Liver (tissue), 9 donors: Measurements from ENCODE around the gene GNA14. TPM values are rescaled to one million over a fixed set of nuclear protein-coding genes. Genes with fewer than 3 reads are reported as not detected.

ENCODE experiments used
- DNase-seq: peaks from one replicate; pipeline ENCODE4 v3.0.0-alpha.2; 2017; ENCODE audit warnings: low spot score
- H3K27ac ChIP-seq, 2 donors: one replicate each; pipeline ENCODE4 v1.7.0; 2013; ENCODE audit warnings: inconsistent platforms in 2 of 2, low read length in 2 of 2, control low read depth in 1 of 2, low read depth in 1 of 2, mild to moderate bottlenecking in 1 of 2
- H3K27me3 ChIP-seq, 4 donors: one replicate each; pipeline versions ENCODE4 v1.6.1 to v1.7.0; 2013; ENCODE audit warnings: low read length in 3 of 4, inconsistent platforms in 1 of 4, mild to moderate bottlenecking in 1 of 4, moderate library complexity in 1 of 4; ENCODE audit not compliant: control insufficient read depth in 4 of 4, insufficient read depth in 4 of 4
- H3K36me3 ChIP-seq, 4 donors: one replicate each; pipeline versions ENCODE4 v1.6.1 to v1.7.0; 2013; ENCODE audit warnings: low read length in 3 of 4, mild to moderate bottlenecking in 3 of 4, low read depth in 1 of 4, moderate library complexity in 1 of 4; ENCODE audit not compliant: control insufficient read depth in 4 of 4, insufficient read depth in 3 of 4
- H3K4me1 ChIP-seq, 4 donors: one replicate each; pipeline versions ENCODE4 v1.6.1 to v1.7.0; 2013; ENCODE audit warnings: low read length in 3 of 4, mild to moderate bottlenecking in 3 of 4, moderate library complexity in 1 of 4; ENCODE audit not compliant: control insufficient read depth in 4 of 4, insufficient read depth in 4 of 4
- H3K4me3 ChIP-seq, 3 donors: one replicate each; pipeline versions ENCODE4 v1.6.1 to v1.7.0; 2013; ENCODE audit warnings: low read length in 3 of 3, control low read depth in 1 of 3, low read depth in 1 of 3, mild to moderate bottlenecking in 1 of 3
- H3K9ac ChIP-seq, 2 donors: one replicate each; pipeline ENCODE4 v1.7.0; 2013; ENCODE audit warnings: low read length in 2 of 2, mild to moderate bottlenecking in 2 of 2, moderate library complexity in 2 of 2, control low read depth in 1 of 2, low read depth in 1 of 2
- H3K9me3 ChIP-seq, 4 donors: one replicate each; pipeline versions ENCODE4 v1.6.1 to v1.7.0; 2013; ENCODE audit warnings: low read length in 3 of 4; ENCODE audit not compliant: control insufficient read depth in 4 of 4
- CTCF ChIP-seq: fragments of 150-350 bp; IDR thresholded peaks from 2 replicates; pipeline ENCODE4 v1.5.1; 2017; ENCODE audit warnings: improper control_type of control experiment, low read depth, low read length; ENCODE audit not compliant: missing input control
- FOXA1 ChIP-seq: IDR thresholded peaks from 2 replicates; pipeline ENCODE4 v1.6.1; 2016; ENCODE audit warnings: antibody characterized with exemption
- HNF4A ChIP-seq, 2 donors: conservative IDR thresholded peaks; 2 replicates each; pipeline ENCODE4 v1.6.1; 2016; ENCODE audit warnings: antibody characterized with exemption in 2 of 2, mild to moderate bottlenecking in 2 of 2
- HNF4G ChIP-seq: IDR thresholded peaks from 2 replicates; pipeline ENCODE4 v1.6.1; 2016; ENCODE audit warnings: antibody characterized with exemption
- JUND ChIP-seq, 2 donors: IDR thresholded peaks; 2 replicates each; pipeline ENCODE4 v1.6.1; 2016; ENCODE audit warnings: antibody characterized with exemption in 2 of 2
- MAX ChIP-seq: IDR thresholded peaks from 2 replicates; pipeline ENCODE4 v1.6.1; 2016; ENCODE audit warnings: antibody characterized with exemption
- NR2F2 ChIP-seq: IDR thresholded peaks from 2 replicates; pipeline ENCODE4 v1.6.1; 2016; ENCODE audit warnings: antibody characterized with exemption
- RAD21 ChIP-seq, 2 donors: IDR thresholded peaks; 2 replicates each; pipeline ENCODE4 v1.6.1; 2016; ENCODE audit warnings: antibody characterized with exemption in 2 of 2, mild to moderate bottlenecking in 2 of 2
- REST ChIP-seq: IDR thresholded peaks from 2 replicates; pipeline ENCODE4 v1.6.1; 2016; ENCODE audit warnings: antibody characterized with exemption, mild to moderate bottlenecking
- WGBS: extraction: QIAGEN DNeasy Blood & Tissue Kit; methylation state at CpG from one replicate; pipeline ENCODE4 v1.1.7; 2013; 5-methylcytosine and 5-hydroxymethylcytosine counted together
- polyA plus RNA-seq, 2 donors: library from polyadenylated mRNA; stranded (reverse) in 1 of 2; unstranded in 1 of 2; fragments of 200-250 nt in 1 of 2; fragments of >200 nt in 1 of 2; fragmentation: Nextera tagmentation in 1 of 2; extraction: Ambion mirVana in 1 of 2; gene quantifications; one replicate each; pipeline versions ENCODE4 v1.2.1 to v1.2.3, GENCODE V29; 2013 to 2015
- total RNA-seq, 2 donors: library from RNA; depleted of rRNA; stranded (reverse); fragments of >200 nt; gene quantifications; one replicate each; pipeline ENCODE4 v1.2.3, GENCODE V29; 2014
- donor health status: healthy.
- donor health status: healthy.
- donor health status: healthy.
- donor health status: healthy.
- donor health status: healthy.

The GNA14 gene
- total and polyA plus RNA-seq, 4 donors = 1.1 to 5.4 (median 2.9) TPM

- peak; percentile 93 to 94 for TF ChIP-seq RAD21 (IDR thresholded peaks at IDR 0.05)
- no peak for TF ChIP-seq MAX
- TF ChIP-seq CTCF = peak; percentile 89
- Histone ChIP-seq H3K27me3 (no peaks in the 10 kb centered on the region), H3K9me3 (no peaks in the 10 kb centered on the region), H3K36me3 (no peaks in the 10 kb centered on the region), H3K9ac (no peak overlapping the region), H3K4me3 (no peak overlapping the region), H3K27ac (no peak overlapping the region), H3K4me1 (peaks cover 0 to 2% (median 0%) of the 10 kb centered on the region in 4 donors)
- peak; percentile 42 for DNase-seq
- WGBS = 65% methylated on average over 21 of the region's 21 CpGs
These were observed 214.3 kb downstream of the GNA14 start for GRCh38 chr9:77433675-77434445.

- WGBS = 87% methylated on average over 6 of the region's 6 CpGs
- no peak for TF ChIP-seq HNF4A (conservative IDR thresholded peaks at IDR 0.05)
- TF ChIP-seq NR2F2 = no peak
- no peak for TF ChIP-seq REST
- no peak for TF ChIP-seq RAD21 (IDR thresholded peaks at IDR 0.05)
- TF ChIP-seq FOXA1 = no peak
- no peak for TF ChIP-seq CTCF
- no peak for TF ChIP-seq JUND (IDR thresholded peaks at IDR 0.05)
- TF ChIP-seq HNF4G = no peak
- no peak for DNase-seq
- Histone ChIP-seq H3K27ac (no peak overlapping the region), H3K4me1 (peaks cover 0 to 2% (median 0%) of the 10 kb centered on the region in 4 donors), H3K9ac (no peak overlapping the region), H3K9me3 (no peaks in the 10 kb centered on the region), H3K36me3 (no peaks in the 10 kb centered on the region), H3K27me3 (no peaks in the 10 kb centered on the region), H3K4me3 (no peak overlapping the region)
These were observed 216.1 kb downstream of the GNA14 start for GRCh38 chr9:77432053-77432452.
